Measurements from ENCODE around the gene P3R3URF.

P3R3URF gene

DNA sequence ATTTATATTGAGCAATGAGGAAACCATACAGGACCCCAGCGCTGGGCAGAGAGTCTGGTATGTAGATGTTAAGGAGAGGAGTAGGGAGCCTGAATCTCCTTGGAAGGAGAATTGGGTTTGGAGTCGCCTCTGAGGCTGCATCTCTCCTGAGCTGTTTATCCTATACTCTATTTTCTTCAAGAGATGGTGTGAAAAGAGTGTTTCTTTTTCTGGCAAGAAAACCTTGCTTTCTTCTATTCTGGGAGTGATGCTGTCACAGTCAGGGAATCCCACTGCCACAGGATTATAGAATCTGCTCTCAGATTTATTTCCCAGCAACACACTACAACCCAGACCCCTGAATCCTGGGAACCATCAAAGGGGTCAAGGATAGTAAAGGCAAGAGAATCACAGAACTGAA, 30.1 kb upstream of the P3R3URF start:
- ATAC-seq = no peak
- TF ChIP-seq, protein P1, sequence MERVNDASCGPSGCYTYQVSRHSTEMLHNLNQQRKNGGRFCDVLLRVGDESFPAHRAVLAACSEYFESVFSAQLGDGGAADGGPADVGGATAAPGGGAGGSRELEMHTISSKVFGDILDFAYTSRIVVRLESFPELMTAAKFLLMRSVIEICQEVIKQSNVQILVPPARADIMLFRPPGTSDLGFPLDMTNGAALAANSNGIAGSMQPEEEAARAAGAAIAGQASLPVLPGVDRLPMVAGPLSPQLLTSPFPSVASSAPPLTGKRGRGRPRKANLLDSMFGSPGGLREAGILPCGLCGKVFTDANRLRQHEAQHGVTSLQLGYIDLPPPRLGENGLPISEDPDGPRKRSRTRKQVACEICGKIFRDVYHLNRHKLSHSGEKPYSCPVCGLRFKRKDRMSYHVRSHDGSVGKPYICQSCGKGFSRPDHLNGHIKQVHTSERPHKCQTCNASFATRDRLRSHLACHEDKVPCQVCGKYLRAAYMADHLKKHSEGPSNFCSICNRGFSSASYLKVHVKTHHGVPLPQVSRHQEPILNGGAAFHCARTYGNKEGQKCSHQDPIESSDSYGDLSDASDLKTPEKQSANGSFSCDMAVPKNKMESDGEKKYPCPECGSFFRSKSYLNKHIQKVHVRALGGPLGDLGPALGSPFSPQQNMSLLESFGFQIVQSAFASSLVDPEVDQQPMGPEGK (CRISPR knock-in tag; IDR thresholded peaks at IDR 0.05; ENCODE audit: borderline replicate concordance) = no peak
- TF ChIP-seq TCF4 (CRISPR knock-in tag; IDR thresholded peaks at IDR 0.05; ENCODE audit: borderline replicate concordance) (no peak), ZFP3 (CRISPR knock-in tag; IDR thresholded peaks at IDR 0.05) (no peak)

DNA sequence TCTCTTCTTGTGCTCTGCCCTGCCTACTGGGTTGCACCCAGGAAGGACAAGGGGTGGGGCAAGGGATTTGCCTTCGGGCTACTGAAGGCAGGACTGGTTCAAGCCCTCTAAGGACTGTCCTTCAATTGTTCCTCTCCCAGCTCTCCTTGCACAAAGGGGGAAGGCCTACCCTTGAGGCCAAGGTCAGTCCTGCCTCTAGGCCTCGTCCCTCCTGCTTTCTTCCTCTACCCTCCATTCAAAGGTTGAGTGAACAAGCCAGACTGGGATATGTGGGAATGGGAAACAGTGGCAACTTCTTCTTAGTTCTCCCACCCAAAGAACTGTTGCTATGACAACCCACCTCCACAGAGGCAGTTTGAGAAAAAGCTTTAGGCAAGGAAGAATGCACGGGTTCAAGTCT, 29.5 kb upstream of the P3R3URF start:
- TF ChIP-seq GLIS3 (CRISPR knock-in tag; IDR thresholded peaks at IDR 0.05) = no peak
- ATAC-seq = no peak

DNA sequence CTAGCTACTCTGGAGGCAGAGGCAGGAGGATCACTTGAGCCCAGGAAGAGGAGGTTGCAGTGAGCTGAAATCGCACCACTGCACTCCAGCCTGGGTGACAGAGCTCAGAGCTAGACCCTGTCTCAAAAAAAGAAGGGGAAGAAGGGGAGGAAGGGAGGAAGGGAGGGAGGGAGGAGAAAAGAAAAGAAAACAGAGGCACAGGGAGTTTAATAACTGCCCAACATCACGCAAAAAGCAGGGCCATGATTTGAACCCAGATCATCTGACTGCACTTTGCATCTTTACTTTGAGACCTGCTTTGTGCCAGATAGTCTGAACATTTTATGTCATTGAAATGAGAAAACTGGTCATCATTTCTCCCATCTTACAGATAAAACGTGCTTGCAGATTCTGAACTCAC, 28.9 kb upstream of the P3R3URF start:
- ATAC-seq = no peak
- TF ChIP-seq ZNF565 (CRISPR knock-in tag; conservative IDR thresholded peaks at IDR 0.05; ENCODE audit: low read depth) (no peak), ZFP30 (CRISPR knock-in tag; IDR thresholded peaks at IDR 0.05) (no peak), ESRRG (CRISPR knock-in tag; IDR thresholded peaks at IDR 0.05) (no peak), ARNTL (CRISPR knock-in tag; IDR thresholded peaks at IDR 0.05; ENCODE audit: borderline replicate concordance, low read depth) (no peak), TOX (CRISPR knock-in tag; IDR thresholded peaks at IDR 0.05; ENCODE audit: borderline replicate concordance) (no peak), ISL1 (CRISPR knock-in tag; IDR thresholded peaks at IDR 0.05) (no peak), CSDC2 (CRISPR knock-in tag; IDR thresholded peaks at IDR 0.05) (no peak)
- TF ChIP-seq, protein P2, sequence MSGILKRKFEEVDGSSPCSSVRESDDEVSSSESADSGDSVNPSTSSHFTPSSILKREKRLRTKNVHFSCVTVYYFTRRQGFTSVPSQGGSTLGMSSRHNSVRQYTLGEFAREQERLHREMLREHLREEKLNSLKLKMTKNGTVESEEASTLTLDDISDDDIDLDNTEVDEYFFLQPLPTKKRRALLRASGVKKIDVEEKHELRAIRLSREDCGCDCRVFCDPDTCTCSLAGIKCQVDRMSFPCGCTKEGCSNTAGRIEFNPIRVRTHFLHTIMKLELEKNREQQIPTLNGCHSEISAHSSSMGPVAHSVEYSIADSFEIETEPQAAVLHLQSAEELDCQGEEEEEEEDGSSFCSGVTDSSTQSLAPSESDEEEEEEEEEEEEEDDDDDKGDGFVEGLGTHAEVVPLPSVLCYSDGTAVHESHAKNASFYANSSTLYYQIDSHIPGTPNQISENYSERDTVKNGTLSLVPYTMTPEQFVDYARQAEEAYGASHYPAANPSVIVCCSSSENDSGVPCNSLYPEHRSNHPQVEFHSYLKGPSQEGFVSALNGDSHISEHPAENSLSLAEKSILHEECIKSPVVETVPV (CRISPR knock-in tag; IDR thresholded peaks at IDR 0.05) = no peak
- TF ChIP-seq, protein P1 (CRISPR knock-in tag; IDR thresholded peaks at IDR 0.05; ENCODE audit: borderline replicate concordance) = no peak
- TF ChIP-seq, protein P3, sequence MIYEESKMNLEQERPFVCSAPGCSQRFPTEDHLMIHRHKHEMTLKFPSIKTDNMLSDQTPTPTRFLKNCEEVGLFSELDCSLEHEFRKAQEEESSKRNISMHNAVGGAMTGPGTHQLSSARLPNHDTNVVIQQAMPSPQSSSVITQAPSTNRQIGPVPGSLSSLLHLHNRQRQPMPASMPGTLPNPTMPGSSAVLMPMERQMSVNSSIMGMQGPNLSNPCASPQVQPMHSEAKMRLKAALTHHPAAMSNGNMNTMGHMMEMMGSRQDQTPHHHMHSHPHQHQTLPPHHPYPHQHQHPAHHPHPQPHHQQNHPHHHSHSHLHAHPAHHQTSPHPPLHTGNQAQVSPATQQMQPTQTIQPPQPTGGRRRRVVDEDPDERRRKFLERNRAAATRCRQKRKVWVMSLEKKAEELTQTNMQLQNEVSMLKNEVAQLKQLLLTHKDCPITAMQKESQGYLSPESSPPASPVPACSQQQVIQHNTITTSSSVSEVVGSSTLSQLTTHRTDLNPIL (CRISPR knock-in tag; IDR thresholded peaks at IDR 0.05; ENCODE audit: low read depth) = no peak
- TF ChIP-seq, protein P4, sequence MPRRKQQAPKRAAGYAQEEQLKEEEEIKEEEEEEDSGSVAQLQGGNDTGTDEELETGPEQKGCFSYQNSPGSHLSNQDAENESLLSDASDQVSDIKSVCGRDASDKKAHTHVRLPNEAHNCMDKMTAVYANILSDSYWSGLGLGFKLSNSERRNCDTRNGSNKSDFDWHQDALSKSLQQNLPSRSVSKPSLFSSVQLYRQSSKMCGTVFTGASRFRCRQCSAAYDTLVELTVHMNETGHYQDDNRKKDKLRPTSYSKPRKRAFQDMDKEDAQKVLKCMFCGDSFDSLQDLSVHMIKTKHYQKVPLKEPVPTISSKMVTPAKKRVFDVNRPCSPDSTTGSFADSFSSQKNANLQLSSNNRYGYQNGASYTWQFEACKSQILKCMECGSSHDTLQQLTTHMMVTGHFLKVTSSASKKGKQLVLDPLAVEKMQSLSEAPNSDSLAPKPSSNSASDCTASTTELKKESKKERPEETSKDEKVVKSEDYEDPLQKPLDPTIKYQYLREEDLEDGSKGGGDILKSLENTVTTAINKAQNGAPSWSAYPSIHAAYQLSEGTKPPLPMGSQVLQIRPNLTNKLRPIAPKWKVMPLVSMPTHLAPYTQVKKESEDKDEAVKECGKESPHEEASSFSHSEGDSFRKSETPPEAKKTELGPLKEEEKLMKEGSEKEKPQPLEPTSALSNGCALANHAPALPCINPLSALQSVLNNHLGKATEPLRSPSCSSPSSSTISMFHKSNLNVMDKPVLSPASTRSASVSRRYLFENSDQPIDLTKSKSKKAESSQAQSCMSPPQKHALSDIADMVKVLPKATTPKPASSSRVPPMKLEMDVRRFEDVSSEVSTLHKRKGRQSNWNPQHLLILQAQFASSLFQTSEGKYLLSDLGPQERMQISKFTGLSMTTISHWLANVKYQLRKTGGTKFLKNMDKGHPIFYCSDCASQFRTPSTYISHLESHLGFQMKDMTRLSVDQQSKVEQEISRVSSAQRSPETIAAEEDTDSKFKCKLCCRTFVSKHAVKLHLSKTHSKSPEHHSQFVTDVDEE (CRISPR knock-in tag; IDR thresholded peaks at IDR 0.05) = no peak

DNA sequence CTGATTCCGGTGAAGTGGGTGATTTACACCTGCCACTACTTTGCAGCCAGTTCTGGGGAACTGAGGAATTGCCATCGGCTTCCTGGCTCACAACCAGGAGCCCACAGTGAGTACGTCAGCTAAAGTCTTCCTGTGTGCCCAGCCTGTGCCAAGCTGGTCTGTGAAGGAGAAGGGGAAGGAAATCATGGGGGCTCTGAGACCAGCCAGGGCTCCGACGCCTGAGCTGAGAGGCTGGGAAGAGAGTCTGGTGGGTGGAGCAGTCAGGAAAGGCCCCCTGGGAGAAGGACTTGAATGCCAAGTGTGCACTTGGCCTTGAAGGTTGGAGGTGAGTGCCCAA, 28.1 kb upstream of the P3R3URF start:
- ATAC-seq = no peak
- no peak for TF ChIP-seq RARB (CRISPR knock-in tag; IDR thresholded peaks at IDR 0.05)

DNA sequence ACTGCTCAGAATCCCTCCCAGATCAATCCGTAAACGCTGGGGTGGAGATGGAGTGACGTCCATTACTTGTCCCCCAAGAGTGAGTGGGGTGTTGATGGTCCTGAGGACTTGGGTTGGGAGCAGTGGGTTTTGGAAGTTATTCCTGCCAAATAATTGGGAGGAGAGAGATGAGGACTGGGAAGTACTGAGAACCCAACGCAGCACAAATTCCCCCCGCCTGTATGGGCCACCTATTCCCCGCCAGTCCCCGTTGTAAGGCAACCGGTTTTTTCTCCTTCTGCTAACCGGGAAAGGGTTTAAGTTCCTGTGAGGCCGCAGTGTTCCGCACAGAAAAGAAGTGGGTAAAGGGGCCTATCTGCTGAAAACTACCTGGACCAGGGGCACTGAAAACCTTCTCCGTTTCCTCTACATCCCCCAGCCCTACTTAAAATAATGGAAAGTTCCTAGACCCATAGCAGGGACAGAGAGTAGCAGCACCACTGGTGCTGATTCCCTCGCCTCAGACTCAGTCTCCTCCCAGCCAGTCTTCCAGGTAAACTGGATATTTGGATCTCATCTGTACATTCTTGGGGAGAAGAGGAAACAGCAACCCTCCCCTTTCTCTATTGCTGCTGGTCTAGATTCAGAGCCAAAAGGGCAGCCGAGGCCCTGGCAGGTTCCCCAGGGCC, 27.6 kb upstream of the P3R3URF start:
- no peak for TF ChIP-seq PPARA (CRISPR knock-in tag; IDR thresholded peaks at IDR 0.05; ENCODE audit: borderline replicate concordance)
- TF ChIP-seq ZNF8 (CRISPR knock-in tag; IDR thresholded peaks at IDR 0.05) = no peak
- TF ChIP-seq, protein P2 (CRISPR knock-in tag; IDR thresholded peaks at IDR 0.05) = no peak
- no peak for TF ChIP-seq ZNF70 (CRISPR knock-in tag; IDR thresholded peaks at IDR 0.05)
- TF ChIP-seq, protein P5, sequence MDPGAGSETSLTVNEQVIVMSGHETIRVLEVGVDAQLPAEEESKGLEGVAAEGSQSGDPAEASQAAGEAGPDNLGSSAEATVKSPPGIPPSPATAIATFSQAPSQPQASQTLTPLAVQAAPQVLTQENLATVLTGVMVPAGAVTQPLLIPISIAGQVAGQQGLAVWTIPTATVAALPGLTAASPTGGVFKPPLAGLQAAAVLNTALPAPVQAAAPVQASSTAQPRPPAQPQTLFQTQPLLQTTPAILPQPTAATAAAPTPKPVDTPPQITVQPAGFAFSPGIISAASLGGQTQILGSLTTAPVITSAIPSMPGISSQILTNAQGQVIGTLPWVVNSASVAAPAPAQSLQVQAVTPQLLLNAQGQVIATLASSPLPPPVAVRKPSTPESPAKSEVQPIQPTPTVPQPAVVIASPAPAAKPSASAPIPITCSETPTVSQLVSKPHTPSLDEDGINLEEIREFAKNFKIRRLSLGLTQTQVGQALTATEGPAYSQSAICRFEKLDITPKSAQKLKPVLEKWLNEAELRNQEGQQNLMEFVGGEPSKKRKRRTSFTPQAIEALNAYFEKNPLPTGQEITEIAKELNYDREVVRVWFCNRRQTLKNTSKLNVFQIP (CRISPR knock-in tag; IDR thresholded peaks at IDR 0.05; ENCODE audit: borderline replicate concordance, low read depth) = no peak
- ATAC-seq = no peak; the same call in 1 of the 3 replicates

All from SK-N-SH treated with all-trans-retinoic acid at 6 μM for 48 hours (cell line).